Breast epithelium (tissue), 4 donors: ENCODE data around the gene TTPAL. TPM values are rescaled to one million over a fixed set of nuclear protein-coding genes. Genes with fewer than 3 reads are reported as not detected.

Source experiments
- DNase-seq, 2 donors: peaks; one replicate each; pipeline ENCODE4 v3.0.0-alpha.2; 2019; ENCODE audit warnings: low spot score in 2 of 2
- H3K27ac ChIP-seq, 2 donors: fragments of 200-600 bp; sonication (generic) in 1 of 2; one replicate each; pipeline ENCODE4 v1.5.1; 2016 to 2019; ENCODE audit warnings: mild to moderate bottlenecking in 1 of 2
- H3K27me3 ChIP-seq, 2 donors: fragments of 200-600 bp; sonication (generic) in 1 of 2; one replicate each; pipeline versions ENCODE4 v1.5.1 to v1.6.0; 2017 to 2019; ENCODE audit warnings: control low read depth in 1 of 2, mild to moderate bottlenecking in 1 of 2
- H3K36me3 ChIP-seq: fragments of 200-600 bp; one replicate; pipeline ENCODE4 v1.5.1; 2019
- H3K4me1 ChIP-seq, 2 donors: fragments of 200-600 bp; sonication (generic); one replicate each; pipeline ENCODE4 v1.5.1; 2016 to 2019; ENCODE audit warnings: control low read depth in 1 of 2
- H3K4me3 ChIP-seq, 3 donors: fragments of 200-600 bp; sonication (generic); 1 replicate in 2 of 3; 2 replicates in 1 of 3; pipeline ENCODE4 v1.5.1; 2016 to 2019; ENCODE audit warnings: mild to moderate bottlenecking in 3 of 3, moderate library complexity in 2 of 3
- H3K9me3 ChIP-seq, 2 donors: fragments of 200-600 bp; sonication (generic) in 1 of 2; one replicate each; pipeline ENCODE4 v1.5.1; 2016 to 2019; ENCODE audit warnings: control low read depth in 1 of 2
- POLR2A ChIP-seq: fragments of 450-650 bp; IDR thresholded peaks from one replicate; pipeline ENCODE4 v1.6.1; 2016; ENCODE audit warnings: antibody characterized with exemption, mild to moderate bottlenecking, moderate library complexity
- POLR2AphosphoS5 ChIP-seq, 3 donors: sonication (generic); formaldehyde crosslinking; IDR thresholded peaks; one replicate each; pipeline ENCODE4 v1.6.1; 2017; ENCODE audit warnings: antibody characterized with exemption in 3 of 3
- intact Hi-C: fragments of 100-400 bp; cut with DNase I; formaldehyde crosslinking; loops from one replicate; pipeline ENCODE4 v1.15.1; 2023; ENCODE audit warnings: low total_unique reads
- total RNA-seq, 3 donors: library from RNA; depleted of rRNA; stranded (reverse); fragments of >200 nt; gene quantifications; one replicate each; pipeline ENCODE4 v1.1.0, GENCODE V29; 2016
- TF ChIP-seq, protein P1 (sequence below), 3 donors: fragments of 450-650 bp; IDR thresholded peaks; one replicate each; pipeline ENCODE4 v1.5.1; 2016 to 2017; ENCODE audit warnings: antibody characterized with exemption in 3 of 3, mild to moderate bottlenecking in 3 of 3, moderate library complexity in 3 of 3

The TTPAL gene, protein sequence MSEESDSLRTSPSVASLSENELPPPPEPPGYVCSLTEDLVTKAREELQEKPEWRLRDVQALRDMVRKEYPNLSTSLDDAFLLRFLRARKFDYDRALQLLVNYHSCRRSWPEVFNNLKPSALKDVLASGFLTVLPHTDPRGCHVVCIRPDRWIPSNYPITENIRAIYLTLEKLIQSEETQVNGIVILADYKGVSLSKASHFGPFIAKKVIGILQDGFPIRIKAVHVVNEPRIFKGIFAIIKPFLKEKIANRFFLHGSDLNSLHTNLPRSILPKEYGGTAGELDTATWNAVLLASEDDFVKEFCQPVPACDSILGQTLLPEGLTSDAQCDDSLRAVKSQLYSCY
- 10 to 100 TPM; 13.5 to 40.8 (median 14.7) TPM for total RNA-seq

DNA sequence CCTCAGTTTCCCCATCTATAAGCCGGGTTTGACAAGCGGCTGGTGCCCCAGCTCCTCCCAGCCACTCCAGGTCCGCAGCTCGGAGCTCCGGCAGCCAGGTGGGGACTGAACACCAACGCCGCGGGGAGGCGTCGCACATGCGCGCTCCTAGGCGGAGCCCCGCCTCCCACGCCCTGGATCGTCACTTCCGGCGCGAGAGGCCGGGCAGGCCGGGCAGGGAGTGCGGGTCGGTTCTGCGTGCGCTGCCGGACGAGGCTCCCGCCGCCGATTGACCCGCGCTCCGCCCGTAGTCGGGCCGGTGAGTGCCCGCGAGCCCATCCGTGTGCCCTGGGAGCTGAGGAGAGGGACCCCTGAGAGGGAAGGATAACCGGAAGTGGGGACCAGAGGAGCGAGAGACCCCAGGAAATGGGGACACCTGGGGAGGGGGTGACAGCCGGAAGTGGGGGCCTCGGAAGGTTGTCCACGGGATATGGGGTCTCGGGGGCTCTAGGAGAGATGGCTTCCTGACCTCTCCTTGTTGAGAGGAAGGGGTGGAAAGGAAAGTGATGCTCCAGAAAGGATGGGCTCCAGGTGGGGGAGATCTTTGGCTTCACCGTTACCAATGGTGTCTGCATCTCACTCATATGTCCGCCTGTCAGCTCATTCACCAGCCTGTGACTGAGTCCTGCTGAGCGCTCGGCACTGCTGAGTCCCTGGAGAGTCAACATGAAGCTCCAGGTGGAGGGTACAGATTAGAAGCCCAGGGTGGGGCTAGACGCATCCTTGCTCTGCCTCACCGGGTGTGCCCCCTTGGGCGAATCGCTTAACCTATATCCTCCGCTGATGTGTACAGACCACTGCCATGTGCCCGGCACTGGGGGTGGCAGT, at the start of gene TTPAL:
Gene TTPAL, plus strand, starts transcription at position 181 of the 867 bp plus-strand sequence. CDS start 4,126 bp downstream, outside the sequence.
- Histone ChIP-seq H3K36me3 (peaks cover 4% of the 10 kb centered on the region), H3K27me3 (no peaks in the 10 kb centered on the region), H3K9me3 (no peaks in the 10 kb centered on the region), H3K4me1 (peaks cover 0 to 4% of the 10 kb centered on the region in 2 donors), H3K4me3 (peak within 1 kb of the TSS; percentile 66 to 83 (median 83)), H3K27ac (peak within 1 kb of the TSS; percentile 92 to 93)
- intact Hi-C loops, result loop anchor here (2.0 to 10.0 kb wide), 2 partner anchors 21 to 1889 kb away; no protein-coding TSS in a partner anchor
- peak; percentile 86 to 89 for DNase-seq
- peak; percentile 98 to 100 (median 99) for TF ChIP-seq POLR2AphosphoS5 (IDR thresholded peaks at IDR 0.05)
- peak; percentile 97 for TF ChIP-seq POLR2A
- TF ChIP-seq, protein P1, sequence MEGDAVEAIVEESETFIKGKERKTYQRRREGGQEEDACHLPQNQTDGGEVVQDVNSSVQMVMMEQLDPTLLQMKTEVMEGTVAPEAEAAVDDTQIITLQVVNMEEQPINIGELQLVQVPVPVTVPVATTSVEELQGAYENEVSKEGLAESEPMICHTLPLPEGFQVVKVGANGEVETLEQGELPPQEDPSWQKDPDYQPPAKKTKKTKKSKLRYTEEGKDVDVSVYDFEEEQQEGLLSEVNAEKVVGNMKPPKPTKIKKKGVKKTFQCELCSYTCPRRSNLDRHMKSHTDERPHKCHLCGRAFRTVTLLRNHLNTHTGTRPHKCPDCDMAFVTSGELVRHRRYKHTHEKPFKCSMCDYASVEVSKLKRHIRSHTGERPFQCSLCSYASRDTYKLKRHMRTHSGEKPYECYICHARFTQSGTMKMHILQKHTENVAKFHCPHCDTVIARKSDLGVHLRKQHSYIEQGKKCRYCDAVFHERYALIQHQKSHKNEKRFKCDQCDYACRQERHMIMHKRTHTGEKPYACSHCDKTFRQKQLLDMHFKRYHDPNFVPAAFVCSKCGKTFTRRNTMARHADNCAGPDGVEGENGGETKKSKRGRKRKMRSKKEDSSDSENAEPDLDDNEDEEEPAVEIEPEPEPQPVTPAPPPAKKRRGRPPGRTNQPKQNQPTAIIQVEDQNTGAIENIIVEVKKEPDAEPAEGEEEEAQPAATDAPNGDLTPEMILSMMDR (IDR thresholded peaks at IDR 0.05), result peak in 1 of 3 donors; percentile 16

DNA sequence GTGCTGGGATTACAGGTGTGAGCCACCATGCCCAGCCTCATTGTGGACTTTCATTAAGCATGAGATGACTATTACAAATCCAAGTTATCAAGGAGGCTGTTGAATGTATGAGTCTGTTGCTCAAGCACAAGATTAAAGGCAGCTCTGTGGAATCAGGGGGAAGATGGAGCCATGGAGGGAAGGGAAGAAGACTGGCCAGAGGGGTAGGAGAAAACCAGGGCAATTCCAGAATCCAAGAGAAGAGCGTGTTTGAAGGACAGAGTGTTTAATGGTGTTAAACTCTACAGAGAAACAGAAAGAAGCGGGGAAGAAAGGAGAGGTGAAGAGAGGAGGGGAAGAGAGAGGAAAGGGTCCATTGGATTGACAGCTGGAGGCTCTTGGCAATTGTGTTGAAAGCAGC, 49.8 kb upstream of the TTPAL start:
- TF ChIP-seq POLR2A (no peak), POLR2AphosphoS5 (IDR thresholded peaks at IDR 0.05) (no peak)
- TF ChIP-seq, protein P1 (IDR thresholded peaks at IDR 0.05), result no peak
- H3K27me3 ChIP-seq, result peaks cover 0 to 12% of the 10 kb centered on the region in 2 donors

DNA sequence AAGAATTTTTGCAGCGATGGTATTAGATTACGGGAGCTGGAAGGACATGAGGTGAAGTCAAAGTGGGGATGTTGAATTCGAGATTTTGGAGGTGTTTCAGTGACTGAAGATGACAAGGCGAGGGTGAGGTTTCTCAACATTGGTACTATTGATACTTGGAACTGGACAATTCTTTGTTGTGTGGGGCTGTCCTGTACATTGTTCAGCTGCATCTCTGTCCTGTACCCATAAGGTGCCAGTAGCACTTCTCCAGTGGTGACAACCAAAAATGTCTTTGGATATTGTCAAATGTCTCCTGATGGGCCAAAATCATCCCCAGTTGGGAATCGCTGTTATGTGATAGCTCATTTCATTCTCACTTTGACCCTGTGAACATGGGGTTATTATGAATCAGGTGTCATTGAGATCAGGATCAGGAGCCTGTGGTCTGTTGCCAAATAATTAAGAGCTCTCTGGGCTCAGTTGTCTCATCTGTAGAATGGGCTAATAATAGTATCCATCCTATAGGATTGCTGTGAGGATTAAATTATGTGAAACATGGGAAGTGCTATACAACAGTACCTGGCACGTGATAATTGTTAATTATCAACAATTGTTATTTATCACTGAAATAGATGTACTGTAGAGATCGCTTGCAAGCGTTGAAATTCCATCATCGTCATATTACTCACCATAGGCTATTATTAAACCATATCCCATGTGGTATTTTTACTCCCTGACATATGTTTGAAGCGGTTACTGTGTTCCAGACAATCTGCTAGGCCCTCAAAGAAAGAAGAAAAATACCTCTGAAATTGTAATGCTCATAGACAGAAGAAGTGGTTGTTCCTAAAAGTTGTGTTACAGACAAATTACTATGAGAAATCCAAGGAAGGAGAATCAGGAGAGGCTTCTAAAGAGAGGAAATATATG, 48.5 kb upstream of the TTPAL start:
- H3K27ac ChIP-seq, result no peak overlapping the region
- no peaks in the 10 kb centered on the region for H3K36me3 ChIP-seq
- TF ChIP-seq, protein P1 (IDR thresholded peaks at IDR 0.05), result no peak
- TF ChIP-seq POLR2A (no peak), POLR2AphosphoS5 (IDR thresholded peaks at IDR 0.05) (no peak)
- no peak overlapping the region for H3K4me3 ChIP-seq
- H3K27me3 ChIP-seq, result peaks cover 0 to 12% of the 10 kb centered on the region in 2 donors
- H3K4me1 ChIP-seq, result no peaks in the 10 kb centered on the region
- H3K9me3 ChIP-seq, result no peaks in the 10 kb centered on the region
- no peak for DNase-seq
- intact Hi-C loops, result no loop called here

More for the DNA sequence above, 49.8 kb upstream of the TTPAL start:
- intact Hi-C loops, result no loop called here
- Histone ChIP-seq H3K9me3 (no peaks in the 10 kb centered on the region), H3K27ac (no peak overlapping the region), H3K4me3 (no peak overlapping the region), H3K4me1 (no peaks in the 10 kb centered on the region), H3K36me3 (no peaks in the 10 kb centered on the region)
- no peak for DNase-seq

DNA sequence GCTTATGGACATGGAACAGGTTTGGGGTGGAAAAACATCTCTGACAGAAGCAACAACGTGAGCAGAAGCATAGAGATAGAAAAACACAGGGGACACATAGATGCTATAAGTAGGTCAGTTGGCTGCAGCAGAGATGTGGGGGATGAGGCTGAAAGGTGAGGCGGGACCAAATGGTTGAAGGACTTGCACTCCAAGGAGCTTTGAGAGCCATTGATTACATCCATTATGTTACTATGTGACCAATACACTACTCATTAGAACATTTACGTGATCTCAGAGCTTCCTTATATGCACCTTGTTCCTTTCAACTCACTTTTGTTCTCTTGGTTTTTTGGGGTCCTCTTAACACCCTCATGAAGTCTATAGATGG, 47.9 kb upstream of the TTPAL start:
- H3K27ac ChIP-seq, result no peak overlapping the region
- TF ChIP-seq POLR2A (no peak), POLR2AphosphoS5 (IDR thresholded peaks at IDR 0.05) (no peak)
- TF ChIP-seq, protein P1 (IDR thresholded peaks at IDR 0.05), result no peak
- no peak for DNase-seq
- no peaks in the 10 kb centered on the region for H3K4me1 ChIP-seq
- H3K27me3 ChIP-seq, result peaks cover 0 to 12% of the 10 kb centered on the region in 2 donors
- H3K36me3 ChIP-seq, result no peaks in the 10 kb centered on the region
- H3K9me3 ChIP-seq, result no peaks in the 10 kb centered on the region
- no peak overlapping the region for H3K4me3 ChIP-seq
- intact Hi-C loops, result no loop called here
